Measurements from ENCODE around the gene LEP. TPM values are rescaled to one million over a fixed set of nuclear protein-coding genes. Genes with fewer than 3 reads are reported as not detected.

The LEP gene
- total and polyA plus RNA-seq, 7 experiments from 2014 or later, result 0.10 TPM; not detected in 6

DNA sequence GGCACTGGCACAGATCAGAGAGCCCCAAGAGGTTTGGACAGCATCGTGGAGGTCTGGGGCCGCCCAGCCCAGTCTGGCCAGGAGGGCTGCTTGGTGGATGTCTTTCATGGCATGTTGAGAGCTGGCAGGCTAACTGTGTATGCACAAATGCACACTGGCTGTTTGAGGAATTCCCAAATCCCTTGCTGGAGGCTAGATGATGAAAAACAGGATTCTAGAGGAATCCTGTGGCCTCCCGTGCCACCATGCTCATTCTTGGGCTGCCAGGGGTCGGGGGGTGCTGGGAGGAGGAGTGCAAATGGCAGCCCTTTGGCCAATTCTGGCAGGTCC lies 26.5 kb downstream of the LEP start:
- no peak overlapping the region for H3K27ac ChIP-seq (ENCODE audit: low read depth, low read length)
- peaks cover 38 to 51% (median 39%) of the 10 kb centered on the region in 5 donors for H3K27me3 Mint-ChIP-seq
- POLR2A ChIA-PET, result no interaction called here

GRCh38 chr7:128268233-128268632 lies 27.2 kb downstream of the LEP start:
- peaks cover 38 to 55% (median 42%) of the 10 kb centered on the region in 5 donors for H3K27me3 Mint-ChIP-seq
- H3K4me1 Mint-ChIP-seq, result peaks cover 0 to 6% (median 0%) of the 10 kb centered on the region in 7 donors
- ATAC-seq (no peak), DNase-seq (no peak)
- Histone ChIP-seq H3K9me3 (ENCODE audit: control insufficient read depth in 2 of 3, low read length in 3 of 3) (no peaks in the 10 kb centered on the region), H3K27ac (ENCODE audit: low read depth, low read length) (no peak overlapping the region), H3K36me3 (ENCODE audit: control insufficient read depth in 2 of 3, insufficient read depth in 3 of 3, low read length in 3 of 3) (no peaks in the 10 kb centered on the region), H3K4me3 (ENCODE audit: low read length) (no peak overlapping the region), H3K4me1 (ENCODE audit: control insufficient read depth in 2 of 2, insufficient read depth in 2 of 2, low read length in 2 of 2) (no peaks in the 10 kb centered on the region), H3K27me3 (ENCODE audit: control insufficient read depth in 2 of 2, insufficient read depth in 2 of 2, low read length in 2 of 2) (peaks cover 0 to 3% of the 10 kb centered on the region in 2 donors)
- ChIA-PET CTCF (no interaction called here), POLR2A (no interaction called here)
- intact Hi-C loops (cut with micrococcal nuclease), result no loop called here
- H3K27ac Mint-ChIP-seq, result no peak overlapping the region
- H3K4me3 Mint-ChIP-seq, result no peak overlapping the region
- H3K36me3 Mint-ChIP-seq, result peaks cover 0 to 6% (median 0%) of the 10 kb centered on the region in 5 donors
- peaks cover 0 to 2% (median 0%) of the 10 kb centered on the region in 11 donors for H3K9me3 Mint-ChIP-seq

More for the DNA sequence above, 26.5 kb downstream of the LEP start:
- DNase-seq, result no peak
- Histone ChIP-seq H3K4me1 (ENCODE audit: control insufficient read depth in 2 of 2, insufficient read depth in 2 of 2, low read length in 2 of 2) (no peaks in the 10 kb centered on the region), H3K27me3 (ENCODE audit: control insufficient read depth in 2 of 2, insufficient read depth in 2 of 2, low read length in 2 of 2) (peaks cover 0 to 3% of the 10 kb centered on the region in 2 donors), H3K9me3 (ENCODE audit: control insufficient read depth in 2 of 3, low read length in 3 of 3) (no peaks in the 10 kb centered on the region), H3K4me3 (ENCODE audit: low read length) (no peak overlapping the region), H3K36me3 (ENCODE audit: control insufficient read depth in 2 of 3, insufficient read depth in 3 of 3, low read length in 3 of 3) (no peaks in the 10 kb centered on the region)
- intact Hi-C loops (cut with micrococcal nuclease), result no loop called here
- H3K4me3 Mint-ChIP-seq, result no peak overlapping the region
- H3K4me1 Mint-ChIP-seq, result peaks cover 0 to 3% (median 0%) of the 10 kb centered on the region in 7 donors
- ATAC-seq, result no peak
- CTCF ChIA-PET, result no interaction called here
- H3K9me3 Mint-ChIP-seq, result no peaks in the 10 kb centered on the region
- H3K36me3 Mint-ChIP-seq, result peaks cover 0 to 6% (median 0%) of the 10 kb centered on the region in 5 donors
- H3K27ac Mint-ChIP-seq, result no peak overlapping the region

GRCh38 chr7:128270826-128271272 lies 29.8 kb downstream of the LEP start:
- H3K4me3 Mint-ChIP-seq, result peak overlapping the region in 1 of 10 donors; percentile 6
- no peak overlapping the region for H3K4me3 ChIP-seq (ENCODE audit: low read length)
- no peaks in the 10 kb centered on the region for H3K9me3 ChIP-seq (ENCODE audit: control insufficient read depth in 2 of 3, low read length in 3 of 3)
- H3K9me3 Mint-ChIP-seq, result peaks cover 0 to 2% (median 0%) of the 10 kb centered on the region in 11 donors
- H3K27ac ChIP-seq (ENCODE audit: low read depth, low read length), result no peak overlapping the region
- CTCF ChIA-PET, result no interaction called here
- peaks cover 0 to 6% (median 0%) of the 10 kb centered on the region in 7 donors for H3K4me1 Mint-ChIP-seq
- peaks cover 0 to 6% (median 0%) of the 10 kb centered on the region in 5 donors for H3K36me3 Mint-ChIP-seq
- H3K27ac Mint-ChIP-seq, result no peak overlapping the region
- POLR2A ChIA-PET, result no interaction called here
- no peaks in the 10 kb centered on the region for H3K27me3 ChIP-seq (ENCODE audit: control insufficient read depth in 2 of 2, insufficient read depth in 2 of 2, low read length in 2 of 2)
- no peaks in the 10 kb centered on the region for H3K36me3 ChIP-seq (ENCODE audit: control insufficient read depth in 2 of 3, insufficient read depth in 3 of 3, low read length in 3 of 3)
- intact Hi-C loops (cut with micrococcal nuclease), result no loop called here
- ATAC-seq (no peak), DNase-seq (no peak)
- no peaks in the 10 kb centered on the region for H3K4me1 ChIP-seq (ENCODE audit: control insufficient read depth in 2 of 2, insufficient read depth in 2 of 2, low read length in 2 of 2)
- peaks cover 32 to 61% (median 46%) of the 10 kb centered on the region in 5 donors for H3K27me3 Mint-ChIP-seq

DNA sequence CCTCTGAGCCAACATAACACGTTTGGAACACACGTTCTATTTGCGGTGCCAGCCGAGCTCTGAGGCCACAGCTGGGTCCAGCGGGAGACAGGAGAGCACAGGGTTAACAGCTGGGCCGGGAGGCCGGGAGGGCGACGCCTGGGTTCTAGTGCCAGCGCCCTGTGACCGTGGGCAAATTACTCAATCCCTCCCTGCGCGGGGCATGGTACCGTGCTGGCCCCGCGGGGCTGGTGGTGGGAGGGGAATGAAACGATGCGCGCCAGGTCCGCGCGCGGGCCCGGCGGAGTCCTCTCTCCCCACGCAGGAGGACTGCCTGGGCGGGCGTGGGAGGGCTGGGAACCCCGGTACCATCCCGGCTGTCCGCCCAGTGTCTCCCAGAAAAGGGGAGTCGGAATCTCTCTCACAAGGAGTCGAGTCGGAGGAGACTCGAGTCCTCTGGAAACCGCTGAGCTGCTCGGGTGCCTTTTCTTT lies 30.4 kb downstream of the LEP start:
- Histone ChIP-seq H3K27me3 (ENCODE audit: control insufficient read depth in 2 of 2, insufficient read depth in 2 of 2, low read length in 2 of 2) (no peaks in the 10 kb centered on the region), H3K4me1 (ENCODE audit: control insufficient read depth in 2 of 2, insufficient read depth in 2 of 2, low read length in 2 of 2) (no peaks in the 10 kb centered on the region), H3K4me3 (ENCODE audit: low read length) (no peak overlapping the region), H3K36me3 (ENCODE audit: control insufficient read depth in 2 of 3, insufficient read depth in 3 of 3, low read length in 3 of 3) (no peaks in the 10 kb centered on the region), H3K9me3 (ENCODE audit: control insufficient read depth in 2 of 3, low read length in 3 of 3) (no peaks in the 10 kb centered on the region), H3K27ac (ENCODE audit: low read depth, low read length) (no peak overlapping the region)
- Mint-ChIP-seq H3K27me3 (peaks cover 32 to 59% (median 46%) of the 10 kb centered on the region in 5 donors), H3K36me3 (peaks cover 0 to 6% (median 0%) of the 10 kb centered on the region in 5 donors), H3K27ac (no peak overlapping the region), H3K4me1 (peaks cover 0 to 6% (median 0%) of the 10 kb centered on the region in 7 donors), H3K9me3 (peaks cover 0 to 2% (median 0%) of the 10 kb centered on the region in 11 donors), H3K4me3 (peak overlapping the region in 3 of 10 donors; percentile 6 to 8 (median 8))
- intact Hi-C loops (cut with micrococcal nuclease), result no loop called here
- ChIA-PET CTCF (no interaction called here), POLR2A (no interaction called here)
- no peak for DNase-seq
- peak; percentile 29 for ATAC-seq

DNA sequence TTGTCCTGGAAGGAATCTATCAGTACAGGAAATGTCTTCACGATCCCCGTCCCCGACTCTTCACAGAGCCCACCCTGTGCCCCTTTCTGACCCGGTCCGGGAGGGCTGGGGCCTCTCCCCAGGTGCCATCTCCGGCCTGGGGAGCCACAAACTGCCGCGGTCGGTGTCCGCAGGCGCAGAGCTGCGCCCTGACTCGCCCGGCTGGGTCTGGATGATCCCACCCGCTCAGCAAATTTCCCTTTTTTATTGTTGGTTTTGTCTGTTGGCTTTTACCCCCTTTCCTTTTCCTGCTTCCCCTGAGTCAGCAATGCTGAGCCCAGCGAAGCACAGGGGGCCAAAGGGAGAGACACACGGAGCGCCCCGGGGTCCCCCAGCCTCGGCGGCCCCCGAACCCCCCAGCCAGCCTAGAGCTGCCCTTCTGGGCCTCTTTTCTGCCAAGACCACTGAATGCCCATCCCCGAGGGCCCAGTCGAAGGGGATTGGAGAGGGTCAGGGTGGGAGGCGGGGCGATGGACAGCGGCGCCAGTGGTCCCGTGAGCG lies 30.9 kb downstream of the LEP start:
- Mint-ChIP-seq H3K9me3 (peaks cover 0 to 2% (median 0%) of the 10 kb centered on the region in 11 donors), H3K27ac (no peak overlapping the region), H3K36me3 (peaks cover 0 to 6% (median 0%) of the 10 kb centered on the region in 5 donors), H3K27me3 (peaks cover 32 to 54% (median 43%) of the 10 kb centered on the region in 5 donors), H3K4me3 (peak overlapping the region in 1 of 10 donors; percentile 13), H3K4me1 (peaks cover 0 to 6% (median 0%) of the 10 kb centered on the region in 7 donors)
- Histone ChIP-seq H3K4me3 (ENCODE audit: low read length) (no peak overlapping the region), H3K27ac (ENCODE audit: low read depth, low read length) (no peak overlapping the region), H3K4me1 (ENCODE audit: control insufficient read depth in 2 of 2, insufficient read depth in 2 of 2, low read length in 2 of 2) (no peaks in the 10 kb centered on the region), H3K9me3 (ENCODE audit: control insufficient read depth in 2 of 3, low read length in 3 of 3) (no peaks in the 10 kb centered on the region), H3K36me3 (ENCODE audit: control insufficient read depth in 2 of 3, insufficient read depth in 3 of 3, low read length in 3 of 3) (no peaks in the 10 kb centered on the region), H3K27me3 (ENCODE audit: control insufficient read depth in 2 of 2, insufficient read depth in 2 of 2, low read length in 2 of 2) (no peaks in the 10 kb centered on the region)
- CTCF ChIA-PET, result no interaction called here
- ATAC-seq (no peak), DNase-seq (no peak)
- intact Hi-C loops (cut with micrococcal nuclease), result no loop called here
- POLR2A ChIA-PET, result no interaction called here

- peaks cover 0 to 10% (median 5%) of the 10 kb centered on the region in 11 donors for H3K9me3 Mint-ChIP-seq
- ATAC-seq (no peak), DNase-seq (no peak)
- peaks cover 0 to 6% (median 0%) of the 10 kb centered on the region in 7 donors for H3K4me1 Mint-ChIP-seq
- H3K27ac Mint-ChIP-seq, result no peak overlapping the region
- peaks cover 15 to 36% (median 20%) of the 10 kb centered on the region in 5 donors for H3K27me3 Mint-ChIP-seq
- Histone ChIP-seq H3K27ac (ENCODE audit: low read depth, low read length) (no peak overlapping the region), H3K4me3 (ENCODE audit: low read length) (no peak overlapping the region), H3K9me3 (ENCODE audit: control insufficient read depth in 2 of 3, low read length in 3 of 3) (no peaks in the 10 kb centered on the region), H3K4me1 (ENCODE audit: control insufficient read depth in 2 of 2, insufficient read depth in 2 of 2, low read length in 2 of 2) (no peaks in the 10 kb centered on the region), H3K36me3 (ENCODE audit: control insufficient read depth in 2 of 3, insufficient read depth in 3 of 3, low read length in 3 of 3) (no peaks in the 10 kb centered on the region), H3K27me3 (ENCODE audit: control insufficient read depth in 2 of 2, insufficient read depth in 2 of 2, low read length in 2 of 2) (no peaks in the 10 kb centered on the region)
- peaks cover 0 to 8% (median 3%) of the 10 kb centered on the region in 5 donors for H3K36me3 Mint-ChIP-seq
- intact Hi-C loops (cut with micrococcal nuclease), result no loop called here
- no peak overlapping the region for H3K4me3 Mint-ChIP-seq
- ChIA-PET POLR2A (no interaction called here), CTCF (no interaction called here)
These were observed 33.3 kb downstream of the LEP start for GRCh38 chr7:128274246-128274883.

Data from naive thymus-derived CD4-positive, alpha-beta T cell (primary cell).